ENCODE data around the gene PLK5.

Gene PLK5

DNA sequence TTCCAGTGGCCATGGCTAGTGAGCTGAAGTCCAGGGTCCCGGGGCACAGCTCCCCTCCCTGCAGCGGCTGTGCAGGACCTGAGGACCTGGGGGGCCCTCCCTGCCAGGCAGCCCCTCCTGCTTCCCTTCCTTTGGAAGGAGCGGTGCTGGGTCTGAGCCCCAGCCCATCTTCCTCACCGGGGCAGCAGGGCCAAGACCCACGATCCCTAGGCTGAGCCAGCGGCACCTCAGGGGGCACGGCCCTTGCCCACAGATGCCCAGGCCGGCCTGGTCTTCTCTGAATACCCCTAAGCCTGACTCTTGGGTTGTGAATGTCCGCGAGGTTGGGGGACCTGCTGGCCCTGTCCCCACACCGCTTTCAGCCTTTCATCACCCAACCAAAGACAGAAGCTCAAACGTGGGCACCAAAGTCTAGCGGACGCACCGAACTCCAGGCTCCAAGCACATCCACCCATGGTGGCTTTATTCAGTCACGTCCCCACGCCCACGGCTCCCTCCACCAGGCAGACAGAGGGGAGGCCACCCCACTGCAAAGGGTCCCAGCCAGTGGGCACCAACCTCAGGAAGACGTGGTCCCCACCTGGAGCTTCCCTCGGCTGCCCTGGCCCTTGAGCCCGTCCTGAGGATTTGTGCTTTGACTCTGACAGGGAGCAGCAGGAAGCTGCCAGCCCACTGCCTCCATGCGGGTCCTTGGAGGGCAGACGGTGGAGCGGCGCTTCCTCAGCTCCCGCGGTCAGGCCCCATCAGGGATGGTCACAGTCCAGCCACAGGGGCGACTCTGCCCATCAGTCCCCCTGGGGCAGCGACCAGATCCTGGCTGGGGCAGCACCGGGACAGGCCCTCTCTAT is 52.6 kb downstream of the PLK5 start:
- DNase-seq (ENCODE audit: low read depth in 1 of 2, low spot score in 1 of 2) = no peak

DNA sequence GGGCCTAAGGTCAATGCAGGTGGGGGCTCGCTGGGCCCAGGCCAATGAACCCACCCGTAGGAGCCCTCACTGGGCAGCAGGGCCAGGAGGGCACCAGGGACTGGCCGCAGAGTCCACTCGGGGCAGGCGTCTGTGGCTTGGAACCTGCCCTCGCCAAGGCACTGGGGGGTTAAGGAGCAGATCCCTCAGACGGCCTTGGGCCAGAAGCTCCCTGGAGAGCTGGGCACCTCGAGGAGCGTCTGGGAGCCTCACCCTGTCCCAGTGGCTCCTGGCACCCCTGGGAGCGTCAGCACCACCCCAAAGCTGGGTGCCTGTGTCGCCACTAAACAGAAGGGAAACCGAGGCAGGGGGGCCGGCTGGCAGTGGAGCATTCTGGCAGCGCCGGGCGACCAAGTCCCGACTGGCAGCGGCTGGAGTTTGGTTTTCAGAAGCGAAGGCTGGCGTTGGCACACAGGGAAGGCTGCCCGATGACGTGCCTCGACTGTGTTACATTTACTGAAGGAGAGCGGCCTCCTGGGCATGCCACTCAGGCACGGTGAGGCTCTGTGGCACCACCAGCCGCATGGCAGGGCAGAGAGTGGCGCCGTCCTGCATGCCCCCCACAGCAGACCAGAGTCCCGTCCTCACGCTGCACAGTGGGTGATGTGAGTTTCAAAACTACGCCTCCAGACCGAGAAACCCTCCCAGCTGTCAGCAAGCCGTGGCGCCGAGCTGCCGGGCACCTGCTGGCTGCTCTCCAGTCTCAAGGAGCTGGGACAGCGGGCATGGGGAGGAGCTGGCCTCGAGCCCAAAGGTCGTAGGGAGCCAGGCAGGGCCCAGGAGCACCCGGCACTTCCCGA is 53.4 kb downstream of the PLK5 start:
- DNase-seq (ENCODE audit: low read depth in 1 of 2, low spot score in 1 of 2) = no peak

DNA sequence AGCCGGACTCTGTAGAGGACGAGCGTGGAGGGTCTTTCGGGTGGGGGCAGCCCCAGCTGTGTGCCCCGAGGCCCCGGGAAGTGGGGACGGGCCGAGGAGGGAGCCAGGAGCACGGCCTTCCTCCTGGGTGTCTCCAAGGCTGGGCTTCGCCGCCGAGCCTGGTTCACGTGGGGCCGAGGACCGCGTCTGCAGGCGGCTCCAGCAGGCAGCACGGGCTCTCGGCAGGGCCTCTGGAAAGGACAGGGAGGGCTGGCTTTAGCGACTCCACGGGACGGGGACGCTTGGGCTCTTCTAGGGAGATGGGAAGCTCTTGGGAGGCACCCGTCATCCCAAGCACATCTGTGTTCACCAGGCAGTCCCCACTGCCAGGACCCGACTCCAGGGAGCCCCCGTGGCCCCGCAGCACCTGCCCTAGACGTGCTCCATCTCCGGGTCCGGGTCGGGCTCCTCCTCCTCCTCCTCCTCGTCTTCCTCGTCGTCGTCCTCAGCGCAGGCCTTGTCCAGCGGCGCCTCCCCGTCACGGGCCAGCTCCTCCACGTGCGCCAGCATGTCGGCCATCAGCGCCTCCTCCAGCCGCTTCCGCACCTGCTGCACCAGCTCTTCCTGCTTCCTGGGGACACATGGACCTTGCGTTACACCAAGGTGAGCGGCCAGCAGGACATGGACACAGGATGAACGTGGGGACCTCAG is 54.2 kb downstream of the PLK5 start:
- no peak for DNase-seq (ENCODE audit: low read depth in 1 of 2, low spot score in 1 of 2)

DNA sequence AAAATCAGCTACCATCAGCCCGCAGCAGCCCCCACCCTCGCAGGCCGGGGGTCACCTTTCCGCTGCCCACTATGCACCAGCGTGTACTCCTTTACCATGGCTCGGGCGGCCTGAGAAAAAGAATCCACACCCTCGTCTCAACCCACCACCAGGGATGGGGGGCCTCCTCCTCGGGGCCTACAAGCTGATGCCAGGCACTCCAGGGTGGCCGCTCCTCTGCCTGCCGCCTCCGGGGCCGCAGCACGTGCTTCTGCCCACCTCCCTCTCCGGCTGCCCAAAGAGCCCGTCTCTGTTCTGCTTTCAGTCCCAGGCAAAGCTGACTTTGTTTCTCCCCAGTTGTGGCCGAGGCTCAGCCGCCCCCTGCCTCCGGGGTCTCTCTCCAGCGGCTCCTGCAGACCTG is 55.3 kb downstream of the PLK5 start:
- DNase-seq (ENCODE audit: low read depth in 1 of 2, low spot score in 1 of 2) = no peak

DNA sequence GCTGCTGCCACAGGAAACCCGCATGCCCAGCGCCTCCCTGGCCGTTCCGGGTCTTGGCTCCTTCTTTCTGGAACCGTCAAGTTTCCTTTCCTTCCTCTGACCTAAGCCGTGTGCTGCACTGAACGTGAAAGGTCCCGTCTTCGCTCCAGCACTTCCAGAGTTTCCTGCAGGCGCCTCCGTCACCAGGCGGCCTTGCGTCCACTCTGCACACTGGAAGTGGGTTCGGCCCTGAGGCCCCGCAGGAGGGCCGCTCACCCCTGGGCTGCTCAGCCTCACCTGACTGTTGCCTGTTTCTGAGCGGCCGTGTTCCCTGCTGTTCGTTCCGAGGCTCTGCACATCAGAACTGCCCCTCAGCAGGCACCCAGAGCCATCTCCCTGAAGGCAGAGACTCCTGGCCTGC is 56.5 kb downstream of the PLK5 start:
- no peak for DNase-seq (ENCODE audit: low read depth in 1 of 2, low spot score in 1 of 2)

DNA sequence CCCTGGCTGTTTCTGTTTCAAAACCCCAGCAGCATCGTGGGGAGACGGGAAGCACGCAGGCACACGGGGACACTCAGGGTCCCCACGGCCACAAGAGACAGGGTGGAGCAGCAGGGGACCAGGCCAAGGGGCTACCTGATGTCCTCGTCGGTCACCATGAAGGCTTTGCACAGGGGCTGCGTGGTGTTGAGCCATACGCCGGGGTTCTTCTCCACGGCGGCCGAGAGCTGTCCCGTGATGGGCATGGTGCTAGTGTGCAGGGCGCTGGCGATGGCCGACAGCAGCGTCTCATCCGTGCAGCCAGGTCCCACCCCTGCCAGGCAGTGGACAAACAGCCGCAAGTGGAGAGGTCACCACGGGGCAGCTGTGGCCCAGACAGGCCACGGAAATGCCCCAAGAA is 57.1 kb downstream of the PLK5 start:
- no peak for DNase-seq (ENCODE audit: low read depth in 1 of 2, low spot score in 1 of 2)

DNA sequence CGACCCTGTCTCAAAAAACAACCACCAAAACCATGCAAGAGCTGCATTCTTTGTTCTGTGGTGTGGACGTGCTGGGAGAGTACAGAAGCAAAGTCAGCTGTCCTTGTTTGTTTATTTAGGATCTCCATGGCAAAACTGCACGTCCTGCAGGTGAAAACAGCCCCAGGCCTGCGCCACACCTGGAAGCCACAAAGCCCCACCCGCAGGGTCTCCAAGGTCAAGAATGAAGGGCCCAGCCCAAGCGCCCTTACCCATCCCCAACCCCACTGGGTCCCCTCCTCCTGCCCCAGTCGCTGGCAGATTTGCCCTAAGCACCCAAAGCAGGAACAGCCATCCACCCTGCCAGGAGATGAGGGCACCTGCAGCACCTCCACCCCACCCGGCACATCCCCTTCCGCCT is 58.3 kb downstream of the PLK5 start:
- DNase-seq (ENCODE audit: low read depth in 1 of 2, low spot score in 1 of 2) = no peak

DNA sequence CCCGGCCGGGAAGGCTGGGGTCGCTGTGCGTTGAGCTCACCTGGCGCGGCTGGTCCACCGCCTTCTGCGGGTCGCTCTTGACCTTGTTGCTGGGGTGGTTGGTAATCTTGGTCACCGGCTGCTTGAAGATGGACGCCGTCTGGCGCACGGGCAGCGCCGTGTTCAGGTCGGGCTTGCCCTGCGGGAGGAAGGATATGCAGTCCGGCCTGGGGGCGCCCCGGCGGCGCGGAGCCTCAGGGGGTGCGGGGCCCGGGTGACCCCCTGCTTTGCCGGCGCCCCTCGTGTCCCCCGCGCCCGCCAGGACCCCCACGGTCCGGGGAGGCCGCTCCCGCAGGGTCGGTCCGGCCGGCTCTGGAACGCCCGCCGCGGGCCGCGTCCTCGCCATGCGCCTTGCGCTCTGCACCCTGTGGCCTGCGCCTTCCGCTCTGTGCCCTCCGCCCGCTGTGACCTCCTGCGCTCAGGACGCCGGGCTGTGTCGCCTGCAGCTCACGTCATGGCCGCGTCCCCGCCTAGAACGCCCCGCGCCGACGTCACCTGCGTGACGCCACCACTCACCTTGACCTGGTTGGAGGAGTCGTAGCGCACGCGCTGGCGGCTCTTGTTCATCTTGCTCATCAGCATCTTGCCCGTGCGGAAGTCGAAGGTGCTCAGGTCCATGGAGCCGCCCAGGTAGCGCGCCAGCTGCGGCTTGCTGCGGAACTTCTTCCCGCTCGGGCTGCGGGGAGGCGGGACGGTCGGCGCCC is 60.8 kb downstream of the PLK5 start:
- DNase-seq (ENCODE audit: low read depth in 1 of 2, low spot score in 1 of 2) = no peak

DNA sequence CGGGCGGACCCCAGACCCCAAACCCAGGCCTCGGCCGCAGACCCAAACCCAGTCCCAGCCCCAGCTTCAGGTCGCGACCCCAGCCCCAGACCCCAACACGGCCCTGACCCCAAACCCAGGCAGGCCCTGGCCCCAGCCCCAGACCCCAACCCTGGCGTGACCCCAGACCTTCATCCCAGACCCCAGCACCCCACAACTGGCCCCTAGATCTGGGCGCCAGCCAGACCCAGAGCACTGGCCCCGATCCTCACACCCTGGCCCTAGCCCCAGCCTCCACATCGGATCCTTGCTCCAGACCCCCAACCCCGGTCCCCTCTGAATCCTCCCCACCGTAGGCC is 61.3 kb downstream of the PLK5 start:
- no peak for DNase-seq (ENCODE audit: low read depth in 1 of 2, low spot score in 1 of 2)
